Effector CD4-positive, alpha-beta T cell (primary cell): ENCODE data around the gene IGSF22.

Experiments
- DNase-seq: peaks from one replicate; pipeline ENCODE4 v3.0.0-alpha.2; 2020
- total RNA-seq: gene quantifications from one replicate; lab custom pipeline; 2026; lab: John Stamatoyannopoulos, UW

The IGSF22 gene
- total RNA-seq = 1.1 reads per million

DNA sequence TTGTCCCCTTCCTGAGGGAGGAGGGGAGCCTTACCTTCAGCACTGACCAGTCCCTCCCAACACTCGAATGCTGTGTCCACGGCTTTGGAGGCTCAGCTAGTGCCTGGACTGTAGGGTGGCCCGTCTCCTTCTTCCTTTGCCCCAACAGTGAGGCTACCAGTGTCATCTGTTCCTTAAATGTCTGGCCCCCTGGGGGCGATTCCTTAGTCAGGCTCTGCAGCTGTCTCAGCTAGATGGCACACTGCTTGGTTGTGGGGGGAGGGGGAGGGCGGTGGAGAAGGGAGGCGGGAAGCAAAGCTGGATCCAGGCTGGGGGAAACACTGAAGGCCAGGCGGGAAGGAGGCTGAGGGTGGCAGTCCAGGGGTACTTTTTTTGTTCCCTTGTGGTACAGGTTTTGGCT lies at the start of gene IGSF22:
TSS of gene IGSF22 (minus strand) at position 149 of the 400 bp plus-strand sequence. CDS start 1,952 bp downstream, outside the sequence.
- DNase-seq = no peak

- no peak for DNase-seq
Measured at GRCh38 chr11:18774801-18775200, 48.8 kb upstream of the IGSF22 start.

- DNase-seq = no peak
Measured at GRCh38 chr11:18773681-18774080, 47.7 kb upstream of the IGSF22 start.

DNA sequence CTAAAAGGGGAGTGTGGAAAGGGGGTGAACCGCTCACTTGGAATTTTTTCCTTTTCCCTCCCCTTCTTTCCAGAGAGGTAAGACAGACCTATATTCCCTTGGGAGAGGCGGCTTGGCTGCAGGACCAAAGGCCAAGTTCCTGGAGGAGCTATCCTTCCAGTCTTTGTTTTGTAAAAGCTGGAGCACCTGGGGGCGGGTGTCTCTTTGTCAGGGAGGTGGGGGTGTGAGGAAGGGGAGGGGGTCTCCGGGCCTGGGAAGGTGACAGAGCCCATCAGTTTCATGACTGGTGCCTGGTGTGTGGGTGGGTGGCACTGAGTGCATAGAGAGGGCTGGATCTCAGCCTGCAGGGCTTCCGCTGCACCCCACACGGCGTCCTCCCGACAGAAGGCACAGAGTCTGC lies 47.1 kb upstream of the IGSF22 start:
- no peak for DNase-seq

DNA sequence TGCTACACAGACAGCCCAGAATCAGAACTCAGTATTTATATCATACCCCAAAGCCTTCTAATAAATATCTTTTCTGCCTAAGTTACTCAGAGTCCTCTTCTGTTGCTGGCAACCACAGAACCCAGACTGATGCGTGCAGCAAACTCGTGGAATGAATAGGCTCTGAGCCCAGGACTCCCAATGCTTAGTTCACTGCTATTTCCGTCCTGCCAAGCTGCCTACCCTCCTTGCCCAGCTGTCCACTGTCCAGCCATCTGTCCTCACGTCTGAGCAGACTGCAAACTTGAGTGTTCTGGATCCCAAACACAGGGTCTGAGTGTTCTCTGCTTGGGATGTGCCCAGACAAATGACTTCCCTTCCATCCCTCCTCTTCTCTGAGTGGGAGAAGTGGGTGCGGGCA lies 46.2 kb upstream of the IGSF22 start:
- no peak for DNase-seq

- no peak for DNase-seq
Measured at GRCh38 chr11:18771266-18772035, 45.5 kb upstream of the IGSF22 start.

DNA sequence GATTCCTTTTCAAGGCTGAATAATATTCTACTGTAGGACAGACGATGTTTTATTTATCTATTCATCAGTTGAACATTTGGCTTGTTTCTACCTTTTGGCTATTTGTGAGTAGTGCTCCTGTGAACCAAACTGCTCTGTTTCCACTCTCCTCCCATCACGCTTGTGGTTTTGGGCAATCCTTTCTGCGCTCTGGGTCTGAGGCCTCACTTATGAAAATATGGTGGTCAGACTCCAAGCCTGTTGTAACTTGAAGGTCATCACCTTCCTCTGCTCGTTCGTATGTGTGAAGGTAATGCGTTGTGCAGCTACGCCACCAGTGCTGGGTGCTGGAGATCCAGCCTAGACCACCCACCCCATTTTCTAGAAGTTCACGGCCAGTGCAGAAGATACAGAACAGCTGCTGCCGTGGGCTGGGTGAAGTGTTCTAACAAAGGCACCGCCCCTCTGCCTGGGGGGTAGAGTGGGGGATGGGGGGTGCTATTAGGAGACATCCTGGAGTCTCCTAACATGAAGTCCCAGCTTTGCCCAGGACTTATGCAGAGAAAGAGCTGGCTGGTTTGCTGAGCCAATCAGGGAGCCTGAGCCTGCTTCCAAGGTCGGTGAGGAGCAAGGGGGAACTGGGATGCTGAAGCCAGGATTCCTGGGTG lies 44.6 kb upstream of the IGSF22 start:
- DNase-seq = no peak

GRCh38 chr11:18769802-18770456 lies 43.9 kb upstream of the IGSF22 start:
- DNase-seq = no peak

DNA sequence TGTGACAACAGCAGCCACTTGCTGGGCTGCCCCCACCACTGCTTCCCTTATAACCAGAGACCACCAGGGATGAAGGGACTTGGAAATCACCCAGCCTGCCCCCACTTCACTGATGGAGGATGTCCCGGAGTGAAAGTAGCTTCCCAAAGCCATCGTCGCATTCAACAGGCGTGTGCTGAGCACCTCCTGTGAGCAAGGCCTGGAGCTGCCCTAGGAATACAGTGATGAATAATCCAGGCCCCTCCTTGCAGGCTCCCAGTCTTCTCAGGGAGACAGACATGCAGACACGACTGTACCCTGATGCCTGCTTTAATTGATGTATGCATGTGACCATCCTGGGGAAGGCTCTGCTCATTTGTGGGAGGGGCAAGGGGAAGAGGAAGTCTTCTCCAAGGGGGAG lies 43.0 kb upstream of the IGSF22 start:
- DNase-seq = no peak

GRCh38 chr11:18768472-18768901 lies 42.5 kb upstream of the IGSF22 start:
- no peak for DNase-seq

DNA sequence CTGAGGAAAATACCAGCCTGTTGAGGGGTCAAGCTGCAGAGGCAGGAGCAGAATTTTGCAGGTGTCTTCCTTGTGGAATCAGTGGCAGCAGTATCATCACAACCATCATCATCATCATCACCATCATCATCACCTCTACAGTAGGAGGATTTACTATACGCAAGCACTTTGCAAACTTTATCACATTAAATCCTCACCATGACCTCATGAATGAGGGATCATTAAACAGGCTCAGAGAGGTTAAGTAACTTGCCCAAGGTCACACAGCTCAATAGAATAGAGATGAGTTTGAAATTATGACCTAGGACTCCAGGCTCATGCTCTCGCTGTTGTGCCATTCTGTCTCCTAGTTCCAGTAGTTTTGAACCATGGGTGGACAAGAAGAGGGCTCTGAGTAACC lies 40.0 kb upstream of the IGSF22 start:
- DNase-seq = no peak

DNA sequence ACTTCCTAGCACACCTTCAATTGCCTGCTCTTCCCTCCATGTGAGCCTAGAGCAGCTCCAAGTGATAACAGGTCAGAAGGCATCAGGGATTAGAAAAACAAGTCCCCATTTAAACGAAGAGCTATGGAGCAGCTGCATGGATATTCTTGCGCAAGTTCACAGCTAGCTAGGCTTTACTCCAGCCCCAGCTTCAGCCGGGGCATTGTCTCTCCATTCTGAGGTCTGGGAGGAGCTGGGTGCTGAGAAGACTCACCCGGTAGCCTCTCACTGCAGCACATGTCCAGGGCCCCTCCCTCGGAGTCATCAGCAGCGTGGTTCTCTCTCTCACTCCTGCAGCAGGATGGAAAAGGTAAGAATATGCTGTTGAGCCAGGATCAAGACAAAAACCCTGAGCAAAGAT lies 39.6 kb upstream of the IGSF22 start:
- no peak for DNase-seq

DNA sequence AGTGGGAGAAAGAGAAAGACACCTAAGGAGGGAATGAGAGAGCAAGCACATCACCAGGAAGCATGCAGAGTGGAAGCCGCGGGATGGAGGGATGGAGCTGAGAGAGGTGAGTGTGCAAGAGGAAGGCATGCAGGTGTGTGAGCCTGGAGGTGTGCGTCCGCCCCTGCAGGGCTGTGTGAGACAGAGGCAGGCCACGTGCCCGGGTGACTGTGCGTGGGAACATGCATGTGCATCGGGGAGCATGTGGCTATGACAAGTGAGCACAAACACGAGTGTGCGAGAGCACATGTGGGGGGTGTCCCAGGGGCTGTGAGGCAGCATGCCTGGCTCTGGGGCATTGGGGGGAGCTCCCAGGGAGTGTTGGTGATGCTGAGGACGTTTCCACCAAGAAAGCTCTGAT lies 35.8 kb upstream of the IGSF22 start:
- no peak for DNase-seq

DNA sequence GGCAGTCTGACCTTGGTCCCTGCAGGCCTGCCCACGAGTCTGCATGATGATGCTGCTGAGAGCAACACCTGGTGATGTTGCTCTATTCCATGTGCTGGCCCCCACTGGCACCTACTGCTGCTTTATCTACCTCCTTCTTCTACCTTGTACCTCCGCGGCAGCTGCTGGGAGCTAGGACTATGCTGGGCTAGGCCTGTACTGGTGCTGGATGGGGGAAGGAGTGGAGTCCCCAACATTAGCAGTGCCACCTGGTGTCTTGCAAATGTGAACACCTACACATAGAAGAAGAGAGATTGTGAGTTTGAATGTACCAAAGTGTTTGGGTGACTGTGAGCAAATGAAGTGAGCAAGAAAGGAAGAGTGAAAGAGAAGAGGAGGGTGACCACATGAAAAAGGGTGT lies 35.2 kb upstream of the IGSF22 start:
- DNase-seq = no peak

- DNase-seq = no peak
Measured at GRCh38 chr11:18757811-18758210, 31.8 kb upstream of the IGSF22 start.

DNA sequence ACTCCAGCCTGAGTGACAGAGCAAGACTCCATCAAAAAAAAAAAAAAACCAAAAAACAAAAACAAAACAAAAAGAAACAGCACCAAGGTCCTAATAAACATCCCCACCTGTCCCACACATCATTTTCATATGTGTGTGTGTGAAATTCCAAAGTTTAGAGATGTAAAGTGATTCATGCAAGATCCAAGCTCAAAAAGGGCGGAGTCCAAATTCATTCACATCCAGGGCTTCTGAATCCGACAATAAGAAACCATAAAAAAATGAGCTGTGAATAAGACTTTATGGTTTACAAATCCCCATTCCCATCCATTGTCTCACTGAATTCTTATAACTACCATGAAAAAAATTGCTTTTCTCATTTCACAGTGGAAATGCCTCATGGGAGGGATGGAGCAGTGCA lies 30.9 kb upstream of the IGSF22 start:
- no peak for DNase-seq

DNA sequence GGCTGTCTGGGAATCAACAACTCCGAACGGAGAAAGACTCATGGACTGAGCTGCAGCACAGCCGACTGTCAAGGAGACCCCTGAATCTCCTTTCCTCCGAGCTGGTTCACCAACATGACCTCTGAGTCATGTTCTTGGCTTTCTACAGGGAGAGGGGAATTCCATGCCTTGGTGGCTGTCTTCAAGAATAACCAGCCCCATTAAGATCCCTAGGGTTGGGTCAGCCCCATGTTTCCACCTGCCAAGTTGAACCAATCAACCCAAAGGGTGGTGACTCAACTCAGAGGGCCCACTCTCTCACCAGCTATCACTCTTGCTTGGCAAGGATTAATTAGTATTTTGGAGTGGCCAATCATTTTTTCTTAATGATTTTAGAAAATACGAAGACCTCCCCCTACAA lies 28.3 kb upstream of the IGSF22 start:
- no peak for DNase-seq

GRCh38 chr11:18752502-18752901 lies 26.5 kb upstream of the IGSF22 start:
- DNase-seq = no peak

GRCh38 chr11:18750944-18751343 lies 25.0 kb upstream of the IGSF22 start:
- DNase-seq = no peak

GRCh38 chr11:18749681-18750319 lies 23.8 kb upstream of the IGSF22 start:
- DNase-seq = no peak

GRCh38 chr11:18748766-18749365 lies 22.9 kb upstream of the IGSF22 start:
- no peak for DNase-seq

- DNase-seq = no peak
Measured at GRCh38 chr11:18745251-18745650, 19.3 kb upstream of the IGSF22 start.

GRCh38 chr11:18743900-18744514 lies 18.0 kb upstream of the IGSF22 start:
- no peak for DNase-seq
